ENCODE results near the gene SERPINB1. TPM values are rescaled to one million over a fixed set of nuclear protein-coding genes. Genes with fewer than 3 reads are reported as not detected.

Gene SERPINB1
- total RNA-seq, 1 donor from 2014 or later = 36.3 TPM

GRCh38 chr6:2794171-2794730 is 47.4 kb downstream of the SERPINB1 start:
- no peak for DNase-seq (ENCODE audit: low read depth in 2 of 2)

DNA sequence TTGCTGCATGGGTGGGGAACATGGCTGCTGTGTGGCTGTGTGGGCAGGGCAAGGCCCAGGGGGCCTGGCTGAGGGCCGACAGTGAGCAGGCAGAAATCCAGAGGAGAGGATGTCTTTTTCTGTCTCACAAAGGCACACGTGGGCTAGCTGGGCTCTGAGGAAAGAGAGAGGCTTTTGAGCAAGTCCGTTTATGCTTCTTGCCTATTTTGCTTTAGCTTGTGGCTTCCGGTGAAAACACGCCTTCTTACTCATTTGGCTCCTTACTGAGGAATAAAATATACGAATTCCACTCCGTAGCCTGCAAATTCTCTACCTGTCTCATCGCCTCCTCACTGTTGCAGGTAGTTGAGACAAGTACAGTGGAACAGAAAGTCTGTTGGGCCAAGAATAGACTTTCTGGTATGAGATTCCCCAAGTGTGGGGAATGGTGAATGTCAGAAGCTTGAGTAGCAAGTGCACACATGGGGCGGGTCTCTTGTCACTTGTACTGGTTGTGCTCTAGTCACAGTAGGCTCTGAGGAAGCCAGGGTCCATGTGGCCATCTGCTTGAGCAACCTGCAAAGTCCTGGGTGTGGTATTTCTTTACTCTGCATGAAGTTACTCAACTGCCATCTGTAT is 48.0 kb downstream of the SERPINB1 start:
- no peak for DNase-seq (ENCODE audit: low read depth in 2 of 2)

- peak; percentile 47 to 85 for DNase-seq (ENCODE audit: low read depth in 2 of 2)
Observed at GRCh38 chr6:2792330-2793110, 49.1 kb downstream of the SERPINB1 start.

DNA sequence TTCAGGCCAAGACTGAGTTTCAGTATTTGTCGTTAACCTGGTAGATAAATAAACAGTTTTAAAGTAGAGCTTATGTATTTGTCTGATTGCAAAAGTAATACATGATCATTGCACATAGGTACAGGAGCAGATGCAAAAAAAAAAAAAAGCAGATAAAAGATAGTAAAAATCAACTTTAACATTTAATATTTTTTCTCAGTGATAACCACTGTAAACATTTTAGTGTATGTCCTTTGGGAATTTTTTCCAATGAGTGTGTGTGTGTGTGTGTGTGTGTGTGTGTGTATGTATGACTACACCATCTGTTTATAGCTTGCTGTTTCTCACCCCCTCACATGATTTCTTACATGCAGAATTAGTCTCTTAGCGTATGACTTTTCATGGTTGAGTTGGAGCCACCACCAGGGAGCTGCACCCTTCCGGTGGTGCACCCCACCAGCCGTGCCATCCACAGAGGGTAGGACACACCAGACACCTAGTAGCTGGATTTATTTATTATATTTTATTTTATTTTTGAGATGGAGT is 50.2 kb downstream of the SERPINB1 start:
- no peak for DNase-seq (ENCODE audit: low read depth in 2 of 2)

DNA sequence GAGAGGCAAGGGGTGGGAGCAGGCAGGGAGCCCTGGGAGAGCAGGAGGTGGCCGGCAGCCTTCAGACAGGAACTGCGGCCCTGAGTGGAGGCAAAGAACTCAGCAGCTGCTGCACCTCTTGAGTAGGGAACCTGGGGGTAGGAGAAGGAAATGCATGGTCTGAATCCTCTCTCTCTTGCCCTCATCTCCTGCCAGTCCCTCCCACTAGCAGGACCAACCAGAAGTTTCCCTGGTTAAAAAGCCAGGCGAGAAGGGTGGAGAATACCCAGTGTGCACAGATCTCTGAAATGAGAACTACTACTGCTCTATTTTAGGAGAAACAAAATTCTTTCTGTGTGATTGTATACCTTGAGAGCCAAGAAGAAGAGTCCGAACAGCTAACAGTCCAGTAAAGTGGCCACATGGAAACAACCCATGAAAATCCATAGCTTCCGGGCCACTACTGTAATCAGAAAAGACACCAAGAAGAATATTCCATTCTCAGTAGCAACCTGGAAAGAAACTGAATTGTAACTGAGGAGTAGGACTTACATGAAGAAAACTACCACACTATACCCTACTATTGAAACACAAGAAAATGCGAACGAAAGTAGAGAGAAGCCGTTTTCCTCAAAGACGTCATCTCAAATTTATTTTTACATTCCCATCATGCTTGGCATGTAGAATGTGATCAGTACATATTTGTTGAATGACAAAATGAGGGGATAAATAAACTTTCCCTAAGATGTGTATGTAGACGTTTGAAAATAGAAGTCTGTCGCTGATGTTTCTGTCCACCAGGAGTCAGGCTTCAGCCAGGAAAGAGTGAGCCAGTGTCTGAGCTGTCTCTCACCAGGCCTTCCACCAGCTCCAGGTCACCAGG is 50.8 kb downstream of the SERPINB1 start:
- DNase-seq (ENCODE audit: low read depth in 2 of 2) = peak; percentile 75 to 92

DNA sequence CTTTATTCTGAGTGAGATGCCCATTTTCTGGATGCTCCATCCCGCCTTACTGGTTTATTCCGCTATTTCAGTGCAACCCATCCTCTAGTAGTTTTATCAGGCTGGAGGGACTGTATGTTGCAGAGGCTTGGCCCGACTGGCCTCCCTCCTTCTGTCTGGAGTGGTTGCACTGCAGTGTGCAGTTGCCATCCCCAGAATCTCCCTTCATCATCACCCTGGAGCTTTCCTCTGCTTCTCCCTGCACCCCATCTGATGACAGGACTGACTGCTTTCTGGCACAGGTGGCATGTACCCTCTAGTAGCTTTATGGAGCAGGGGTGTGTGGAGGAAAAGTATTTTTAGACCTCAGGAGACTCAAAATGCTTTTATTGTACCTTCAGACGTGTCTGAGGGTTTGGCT is 55.4 kb downstream of the SERPINB1 start:
- no peak for DNase-seq (ENCODE audit: low read depth in 2 of 2)

DNA sequence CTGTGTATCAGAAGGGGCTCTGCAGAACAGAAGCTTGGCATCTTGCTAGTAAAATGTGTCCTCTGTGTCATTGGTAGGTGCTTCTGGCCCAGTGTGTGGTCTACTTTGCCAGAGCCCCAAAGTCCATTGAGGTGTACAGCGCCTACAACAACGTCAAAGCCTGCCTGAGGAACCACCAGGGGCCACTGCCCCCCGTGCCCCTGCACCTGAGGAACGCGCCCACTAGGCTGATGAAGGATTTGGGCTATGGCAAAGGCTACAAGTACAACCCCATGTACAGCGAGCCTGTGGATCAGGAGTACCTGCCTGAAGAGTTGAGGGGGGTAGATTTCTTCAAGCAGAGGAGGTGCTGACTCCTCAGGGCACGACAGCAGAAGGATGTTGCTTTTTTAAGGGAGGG is 56.7 kb downstream of the SERPINB1 start:
- no peak for DNase-seq (ENCODE audit: low read depth in 2 of 2)

DNA sequence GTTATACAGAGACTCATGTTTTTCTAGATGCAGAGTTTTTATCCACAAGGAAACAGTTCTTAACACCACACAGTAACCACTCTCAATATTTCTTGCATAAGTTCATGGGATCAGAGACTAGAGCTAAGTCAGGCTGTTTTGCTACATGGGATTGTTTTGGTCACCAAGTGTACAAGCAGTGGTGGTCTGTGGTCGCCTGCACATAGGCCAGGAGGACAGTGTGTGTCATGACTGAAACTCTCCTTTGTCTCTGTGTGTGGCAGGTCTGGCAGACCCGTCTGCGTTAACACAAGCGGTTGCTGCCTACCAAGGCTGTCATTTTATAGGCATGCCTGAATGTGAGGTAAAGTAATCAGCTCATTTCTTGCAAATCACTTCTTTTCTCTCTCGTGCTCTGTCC is 57.6 kb downstream of the SERPINB1 start:
- peak in 1 of 2 donors; percentile 84 for DNase-seq (ENCODE audit: low read depth in 2 of 2)

GRCh38 chr6:2783188-2783963 is 58.3 kb downstream of the SERPINB1 start:
- DNase-seq (ENCODE audit: low read depth in 2 of 2) = peak; percentile 41 to 94

DNA sequence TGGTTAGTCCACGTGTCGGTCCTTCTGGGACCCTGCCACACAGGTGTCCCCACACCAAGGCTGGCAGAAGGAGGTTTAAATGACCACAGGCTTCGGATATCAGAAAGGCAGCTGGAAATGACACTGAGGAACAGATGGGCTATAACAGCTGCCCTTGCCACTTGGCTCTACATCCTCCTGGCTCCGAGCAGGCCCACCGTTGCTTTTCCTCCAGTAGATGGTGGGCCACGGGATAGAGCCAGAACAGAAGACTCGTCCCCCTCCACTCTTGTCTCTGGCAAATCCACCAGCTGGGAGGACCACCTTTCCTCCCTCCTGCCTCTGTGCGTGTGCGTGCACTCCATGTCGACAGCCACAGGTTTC is 58.9 kb downstream of the SERPINB1 start:
- no peak for DNase-seq (ENCODE audit: low read depth in 2 of 2)

DNA sequence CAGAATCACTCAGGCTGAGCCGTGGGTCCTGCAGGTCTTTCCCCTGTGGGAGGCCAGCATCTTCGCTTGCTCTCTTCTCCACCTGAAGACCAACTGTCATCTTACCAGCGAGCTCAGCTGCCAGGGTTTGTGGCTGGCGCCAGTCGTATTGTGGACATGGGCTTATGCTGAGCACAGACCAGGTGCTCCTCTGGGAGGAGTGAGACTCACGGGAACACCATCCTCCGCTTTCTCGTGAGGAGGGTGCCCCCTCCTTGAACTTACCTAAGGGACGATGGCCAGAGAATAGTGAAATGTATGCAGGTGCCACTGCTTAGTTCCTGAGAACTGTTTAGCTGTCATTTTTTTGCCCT is 59.3 kb downstream of the SERPINB1 start:
- DNase-seq (ENCODE audit: low read depth in 2 of 2) = no peak

Other genes starting within 250 kb of the SERPINB1 start
- gene MYLK4, start 90.9 kb downstream of the SERPINB1 start, total RNA-seq = 0.39 and 0.51 TPM in 2 replicates
- gene WRNIP1, start 76.5 kb downstream of the SERPINB1 start, total RNA-seq = 43.3 and 49.1 TPM in 2 replicates
- gene SERPINB9, start 61.4 kb upstream of the SERPINB1 start, total RNA-seq = 93.9 and 128 TPM in 2 replicates
- 107 and 108 TPM in 2 replicates for gene SERPINB6, start 129.7 kb upstream of the SERPINB1 start, total RNA-seq
- 12.2 and 24.9 TPM in 2 replicates for gene NQO2, start 158.0 kb upstream of the SERPINB1 start, total RNA-seq
- gene RIPK1, start 226.6 kb upstream of the SERPINB1 start, total RNA-seq = 19.8 and 27.6 TPM in 2 replicates